ENCODE data around the gene NBAS. TPM values are rescaled to one million over a fixed set of nuclear protein-coding genes. Genes with fewer than 3 reads are reported as not detected.
"Not testable (repeated sequence)": the region's sequence is repeated elsewhere in the genome, so short reads cannot be mapped to it uniquely, and the experiment has no call there.

Gene NBAS
- total RNA-seq, 2 donors from 2014 or later, result 38.9 to 48.6 TPM

DNA sequence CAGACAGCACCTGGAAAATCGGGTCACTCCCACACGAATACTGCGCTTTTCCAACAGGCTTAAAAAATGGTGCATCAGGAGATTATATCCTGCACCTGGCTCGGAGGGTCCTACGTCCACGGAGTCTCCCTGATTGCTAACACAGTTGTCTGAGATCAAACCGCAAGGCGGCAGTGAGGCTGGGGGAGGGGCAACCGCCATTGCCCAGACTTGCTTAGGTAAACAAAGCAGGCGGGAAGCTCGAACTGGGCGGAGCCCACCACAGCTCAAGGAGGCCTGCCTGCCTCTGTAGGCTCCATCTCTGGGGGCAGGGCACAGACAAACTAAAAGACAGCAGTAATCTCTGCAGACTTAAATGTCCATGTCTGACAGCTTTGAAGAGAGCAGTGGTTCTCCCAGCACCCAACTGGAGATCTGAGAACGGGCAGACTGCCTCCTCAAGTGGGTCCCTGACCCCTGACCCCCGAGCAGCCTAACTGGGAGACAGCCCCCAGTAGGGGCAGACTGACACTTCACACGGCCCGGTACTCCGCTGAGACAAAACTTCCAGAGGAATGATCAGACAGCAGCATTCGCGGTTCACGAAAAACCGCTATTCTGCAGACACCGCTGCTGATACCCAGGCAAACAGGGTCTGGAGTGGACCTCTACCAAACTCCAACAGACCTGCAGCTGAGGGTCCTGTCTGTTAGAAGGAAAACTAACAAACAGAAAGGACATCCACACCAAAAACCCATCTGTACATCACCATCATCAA lies 121.2 kb downstream of the NBAS start:
- DNase-seq; intact Hi-C loops (cut with DNase I); ATAC-seq: not testable (repeated sequence)

DNA sequence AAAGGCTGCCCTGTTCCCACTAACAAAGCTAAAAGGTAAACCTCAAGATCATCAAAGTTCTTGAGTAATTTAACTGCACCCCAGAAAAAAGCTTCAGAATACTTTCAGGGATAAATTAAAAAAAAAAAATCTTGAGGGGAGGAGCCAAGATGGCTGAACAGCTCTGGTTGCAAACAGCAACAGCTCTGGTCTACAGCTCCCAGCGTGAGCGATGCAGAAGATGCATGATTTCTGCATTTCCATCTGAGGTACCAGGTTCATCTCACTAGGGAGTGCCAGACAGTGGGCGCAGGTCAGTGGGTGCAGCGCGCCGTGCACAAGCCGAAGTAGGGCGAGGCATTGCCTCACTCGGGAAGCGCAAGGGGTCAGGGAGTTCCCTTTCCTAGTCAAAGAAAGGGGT lies 121.8 kb downstream of the NBAS start:
- DNase-seq; ATAC-seq; intact Hi-C loops (cut with DNase I): not testable (repeated sequence)

DNA sequence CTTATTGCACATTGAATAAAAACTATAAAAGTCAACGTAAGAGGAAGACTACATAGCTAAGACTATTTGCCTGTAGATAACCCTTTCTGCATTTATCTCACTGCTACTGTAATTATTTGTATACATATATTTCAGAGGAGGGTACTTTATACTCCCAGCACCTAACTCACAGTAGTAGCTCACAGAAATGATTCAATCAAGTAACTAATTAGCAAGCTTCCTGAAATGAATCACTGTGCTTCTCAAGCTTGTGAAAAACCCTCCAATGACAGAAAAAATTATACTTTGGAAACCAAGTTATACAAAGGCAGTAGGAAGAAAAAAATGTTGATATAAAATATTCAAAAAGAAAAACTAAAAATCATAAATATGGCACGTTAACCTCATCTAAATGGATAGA lies 124.9 kb downstream of the NBAS start:
- intact Hi-C loops (cut with DNase I), result no loop called here
- ATAC-seq (no peak), DNase-seq (no peak)

DNA sequence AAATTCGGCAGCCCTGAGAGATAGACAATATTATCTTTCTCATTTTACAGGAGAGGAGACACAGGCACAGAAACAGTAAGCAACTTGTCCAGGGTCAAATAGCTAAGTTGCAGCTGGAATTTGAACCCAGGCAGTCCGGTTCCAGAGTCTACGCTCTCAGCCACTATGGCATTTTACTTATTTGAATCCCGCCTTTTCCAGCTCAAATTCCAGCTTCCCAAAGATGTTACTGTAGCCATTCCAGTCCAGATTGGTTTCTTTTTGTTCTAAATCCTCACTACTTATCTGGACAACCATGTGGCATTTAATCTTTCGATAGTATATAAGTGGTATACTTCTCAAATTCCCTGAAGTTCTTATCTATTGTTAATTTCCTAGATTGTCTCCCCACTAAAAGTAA lies 125.7 kb downstream of the NBAS start:
- no peak for ATAC-seq
- DNase-seq, result no peak
- intact Hi-C loops (cut with DNase I), result no loop called here

DNA sequence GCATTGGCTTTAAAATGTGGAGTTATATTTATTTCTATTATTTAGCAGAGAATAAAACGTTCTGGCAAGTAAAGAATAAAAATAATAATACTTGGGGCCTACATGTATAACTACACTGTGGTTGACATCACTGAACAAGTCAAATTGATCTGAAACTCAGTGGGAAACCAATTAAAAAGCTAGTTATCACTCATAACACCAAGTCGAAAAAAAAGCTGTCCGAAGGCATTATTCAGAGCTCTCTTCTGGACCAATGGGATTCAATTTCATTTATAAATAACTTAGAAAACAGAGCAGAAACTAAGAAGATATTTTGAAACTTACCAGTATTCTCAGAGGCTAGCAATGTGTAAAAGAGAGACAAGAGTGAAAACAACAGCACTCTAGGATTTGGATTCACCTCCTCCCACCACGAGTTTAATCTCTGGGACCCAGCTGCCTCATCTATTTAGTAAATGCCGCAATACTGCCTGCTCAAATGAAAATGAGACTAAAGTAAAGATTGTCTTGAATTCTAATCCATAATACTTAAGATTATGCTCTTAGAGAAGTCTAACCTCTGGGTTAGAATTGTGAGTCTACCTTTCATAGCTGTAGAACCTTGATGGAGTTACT lies 128.4 kb downstream of the NBAS start:
- ATAC-seq (no peak), DNase-seq (no peak)
- intact Hi-C loops (cut with DNase I), result no loop called here

DNA sequence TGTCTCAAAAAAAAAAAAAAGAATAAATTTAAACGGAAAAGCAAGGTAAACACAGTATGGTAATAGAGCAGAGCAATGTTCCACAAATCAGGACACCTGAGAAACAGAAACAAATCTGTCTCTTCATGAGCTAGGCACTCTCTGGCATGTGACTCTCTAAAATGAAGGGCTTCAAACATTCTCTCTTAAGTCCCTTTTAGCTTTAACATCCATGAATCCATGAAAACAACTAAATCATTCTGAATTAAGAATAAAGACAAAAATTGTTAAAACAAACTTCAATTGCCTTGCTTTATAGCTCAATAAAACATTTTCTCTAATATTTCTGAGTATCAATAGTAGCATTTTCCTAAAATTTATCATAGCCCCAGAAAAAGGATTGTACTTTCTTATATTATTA lies 132.1 kb downstream of the NBAS start:
- intact Hi-C loops (cut with DNase I), result no loop called here
- no peak for DNase-seq
- no peak for ATAC-seq

DNA sequence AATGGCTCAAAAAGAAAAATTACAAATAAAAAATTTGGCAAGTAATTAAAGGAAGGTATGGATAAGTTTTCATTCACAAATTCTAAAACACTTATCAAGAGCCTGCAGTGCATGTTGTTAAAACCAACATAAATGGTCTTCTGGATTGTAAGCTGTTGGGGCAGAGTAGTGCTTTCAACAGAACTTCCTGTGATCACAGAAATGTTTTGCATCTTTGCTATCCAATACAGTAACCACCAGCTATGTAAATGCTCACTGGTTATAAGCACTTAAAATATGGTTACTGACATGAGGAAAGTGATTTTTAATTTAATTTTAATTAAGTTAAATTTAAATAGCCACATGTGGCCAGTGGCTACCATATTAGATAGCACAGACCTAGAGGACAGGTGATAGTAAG lies 133.1 kb downstream of the NBAS start:
- no peak for ATAC-seq
- no peak for DNase-seq
- intact Hi-C loops (cut with DNase I), result no loop called here

DNA sequence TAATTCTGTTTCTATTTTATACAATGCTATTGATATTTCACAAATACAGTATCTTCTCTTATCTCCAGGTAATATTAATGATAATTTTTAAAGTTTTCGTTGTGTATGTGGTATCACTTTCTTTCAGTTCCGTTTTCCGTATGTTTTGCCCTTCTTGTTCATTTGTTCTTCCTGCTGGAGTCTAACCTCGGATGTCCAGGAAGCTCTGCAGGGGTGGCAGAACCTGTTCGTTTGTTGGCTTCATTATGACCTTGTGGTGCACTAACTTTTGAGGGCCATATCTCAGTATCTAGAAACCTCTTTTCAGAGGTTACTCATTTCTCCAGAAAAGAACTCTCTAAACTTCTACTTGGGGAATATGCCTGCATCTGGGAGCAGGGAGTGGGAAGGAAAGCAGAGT lies 134.5 kb downstream of the NBAS start:
- intact Hi-C loops (cut with DNase I), result no loop called here

DNA sequence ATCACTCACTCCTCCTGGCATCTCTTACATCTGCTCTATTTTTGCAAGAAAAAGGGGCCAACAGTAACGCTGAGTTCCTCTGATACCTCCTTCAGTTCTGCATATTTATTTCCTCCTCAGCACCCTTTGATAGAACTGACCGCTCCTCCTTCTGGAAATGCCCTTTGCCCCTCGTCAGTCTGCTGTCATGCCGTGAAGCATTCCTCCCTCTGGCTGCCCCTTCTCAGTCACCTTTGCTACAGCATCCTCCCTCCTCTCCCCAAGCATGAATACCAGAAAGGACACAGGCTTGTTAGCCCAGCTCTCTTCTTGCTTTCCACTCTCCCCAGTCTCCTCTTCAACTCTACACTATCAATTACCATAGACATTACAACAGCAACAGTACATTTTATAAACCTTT lies 135.4 kb downstream of the NBAS start:
- DNase-seq (no peak), ATAC-seq (no peak)
- intact Hi-C loops (cut with DNase I), result no loop called here

More for the DNA sequence above, 134.5 kb downstream of the NBAS start:
- DNase-seq (no peak), ATAC-seq (no peak)

DNA sequence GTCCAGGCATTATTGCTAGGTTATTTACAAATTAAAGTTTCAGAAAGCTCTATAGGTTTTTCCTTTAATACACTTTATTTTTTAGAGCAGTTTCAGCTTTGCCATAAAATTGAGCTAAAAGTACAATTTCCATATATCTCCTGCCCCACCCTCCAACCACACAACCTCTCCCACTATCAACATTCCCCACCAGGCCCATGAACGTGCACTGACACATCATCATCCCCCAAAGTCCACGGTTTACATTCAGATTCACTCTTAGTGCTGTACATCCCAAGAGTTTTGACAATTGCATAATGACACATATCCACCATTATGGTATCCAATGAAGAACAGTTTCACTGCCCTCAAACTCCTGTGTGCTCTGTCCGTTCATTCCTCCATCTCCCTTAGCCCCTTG lies 139.4 kb downstream of the NBAS start:
- intact Hi-C loops (cut with DNase I), result no loop called here
- no peak for DNase-seq
- no peak for ATAC-seq

DNA sequence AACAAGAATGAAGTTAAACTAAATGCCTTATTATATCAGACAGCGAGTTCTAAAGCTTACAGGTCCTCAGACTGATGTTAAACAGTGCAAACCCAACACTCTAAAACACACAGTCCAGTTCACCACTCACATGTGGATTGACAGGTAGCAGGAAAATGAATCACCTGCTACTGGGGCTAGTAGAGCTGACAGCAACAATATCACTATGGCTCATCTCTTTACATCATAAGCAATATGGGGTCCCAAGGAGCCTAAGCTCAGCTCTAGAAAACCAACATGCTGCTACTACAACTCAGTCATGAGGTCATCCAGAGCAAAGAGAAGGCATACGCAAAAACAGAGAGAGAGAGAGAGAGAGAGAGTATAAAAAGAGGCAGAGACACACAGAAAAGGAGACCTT lies 145.4 kb downstream of the NBAS start:
- no peak for ATAC-seq
- intact Hi-C loops (cut with DNase I), result no loop called here

DNA sequence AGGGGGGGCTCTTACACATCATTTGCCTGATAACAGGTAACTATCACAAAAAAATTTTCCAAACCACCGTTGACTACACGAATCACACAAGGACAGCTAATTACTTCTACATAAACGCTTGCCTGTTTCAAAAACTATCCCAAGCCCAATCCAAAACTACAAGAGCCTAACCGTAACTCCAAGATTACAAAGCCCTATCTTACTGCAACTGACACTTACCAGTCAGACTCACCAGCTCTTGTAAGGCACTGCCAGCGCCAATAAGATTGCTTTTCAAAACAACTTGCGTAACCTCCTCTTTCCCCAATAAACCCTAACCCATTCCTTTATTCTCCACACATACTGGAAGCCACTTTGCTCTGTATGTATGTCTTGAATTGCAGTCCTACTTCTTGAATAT lies 148.4 kb downstream of the NBAS start:
- ATAC-seq, result peak in 1 of 2 donors; percentile 47
- DNase-seq, result no peak
- intact Hi-C loops (cut with DNase I), result no loop called here

More for the DNA sequence above, 145.4 kb downstream of the NBAS start:
- no peak for DNase-seq

DNA sequence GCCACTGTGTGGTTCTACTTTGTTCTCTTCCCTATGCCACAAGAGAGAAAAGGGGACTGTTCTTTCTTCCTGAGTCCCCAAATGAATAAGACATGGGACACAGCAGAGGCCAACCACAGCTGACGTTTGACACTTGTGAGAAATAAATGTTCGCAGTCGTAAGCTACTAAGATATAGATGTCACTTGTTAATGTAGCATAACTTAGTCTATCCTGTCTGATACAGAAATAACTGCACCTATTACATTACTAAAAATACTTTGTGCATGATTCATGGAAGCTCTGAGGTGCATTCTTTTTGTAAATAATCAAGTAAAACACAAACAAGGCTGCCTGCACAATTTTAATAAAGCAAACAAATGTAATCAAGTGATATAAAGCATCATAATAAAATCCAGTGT lies 148.8 kb downstream of the NBAS start:
- DNase-seq (no peak), ATAC-seq (no peak)
- intact Hi-C loops (cut with DNase I), result no loop called here

DNA sequence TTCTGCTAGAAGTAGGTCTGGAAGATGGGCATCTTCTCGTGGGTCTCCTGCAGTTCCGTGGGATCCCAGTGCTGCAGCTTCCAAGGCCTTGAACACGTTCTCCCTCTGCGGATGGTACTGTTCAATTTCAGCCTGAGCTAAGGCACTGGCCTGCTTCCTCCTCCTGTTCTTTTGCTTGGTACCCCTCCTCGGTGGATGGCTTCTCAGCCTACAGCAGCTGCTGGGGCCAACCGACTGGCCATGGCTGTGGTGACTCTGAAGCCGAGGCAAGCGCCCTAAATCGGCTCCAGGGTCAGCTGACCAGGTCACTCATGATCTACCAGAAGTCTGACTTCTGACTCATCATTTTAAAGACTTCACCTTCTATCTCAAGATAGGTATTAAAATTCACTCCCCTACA lies 150.2 kb downstream of the NBAS start:
- DNase-seq, result no peak
- intact Hi-C loops (cut with DNase I), result no loop called here

DNA sequence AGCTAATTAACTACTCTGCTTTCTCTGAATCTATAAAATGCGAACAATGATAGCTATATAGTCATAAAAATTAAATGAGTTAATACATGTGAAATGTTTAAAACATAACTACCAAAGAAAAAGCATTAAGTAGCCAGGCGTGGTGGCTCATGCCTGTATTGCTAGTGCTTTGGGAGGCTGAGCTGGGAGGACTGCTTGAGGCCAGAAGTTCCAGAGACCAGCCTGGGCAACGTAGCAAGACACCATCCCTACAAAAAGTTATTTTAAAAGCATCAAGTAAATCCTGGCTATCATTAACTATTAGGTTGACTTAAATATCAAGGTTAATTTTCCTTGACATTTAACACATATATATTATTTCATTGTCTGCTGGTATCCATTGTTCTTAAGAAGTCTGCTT lies 152.4 kb downstream of the NBAS start:
- intact Hi-C loops (cut with DNase I), result no loop called here
- ATAC-seq (no peak), DNase-seq (no peak)

More for the DNA sequence above, 150.2 kb downstream of the NBAS start:
- no peak for ATAC-seq

DNA sequence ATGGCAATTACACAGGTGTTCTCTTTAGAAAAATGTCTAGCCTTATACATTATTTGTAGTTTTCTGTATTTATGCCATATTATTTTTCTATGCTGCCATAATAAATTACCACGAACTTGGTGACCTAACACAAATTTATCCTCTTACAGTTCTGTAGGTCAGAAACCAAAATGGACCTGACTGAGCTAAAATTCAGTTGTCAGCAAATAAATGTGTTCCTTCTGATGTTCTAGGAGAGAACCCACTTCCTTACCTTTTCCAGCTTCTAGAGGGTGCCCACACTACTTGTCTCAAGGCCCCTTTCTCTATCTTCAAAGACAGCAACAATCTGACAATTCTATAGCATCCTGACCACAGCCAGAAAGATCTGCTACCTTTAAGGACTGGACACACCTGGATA lies 153.5 kb downstream of the NBAS start:
- DNase-seq (no peak), ATAC-seq (no peak)
- intact Hi-C loops (cut with DNase I), result no loop called here

DNA sequence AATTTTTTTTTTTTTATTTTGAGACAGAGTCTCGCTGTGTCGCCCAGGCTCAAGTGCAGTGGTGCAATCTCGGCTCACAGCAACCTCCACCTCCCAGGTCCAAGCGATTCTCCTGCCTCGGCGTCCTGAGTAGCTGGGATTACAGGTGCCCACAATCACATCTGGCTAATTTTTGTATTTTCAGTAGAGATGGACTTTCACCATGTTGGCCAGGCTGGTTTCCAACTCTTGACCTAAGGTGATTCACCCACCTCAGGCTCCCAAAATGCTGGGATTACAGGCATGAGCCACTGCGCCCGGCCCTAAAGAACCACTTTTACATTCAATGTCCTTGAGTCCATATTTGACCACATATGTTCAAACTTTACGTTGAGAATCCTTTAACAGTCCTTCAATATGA lies 156.6 kb downstream of the NBAS start:
- DNase-seq; ATAC-seq; intact Hi-C loops (cut with DNase I): not testable (repeated sequence)

DNA sequence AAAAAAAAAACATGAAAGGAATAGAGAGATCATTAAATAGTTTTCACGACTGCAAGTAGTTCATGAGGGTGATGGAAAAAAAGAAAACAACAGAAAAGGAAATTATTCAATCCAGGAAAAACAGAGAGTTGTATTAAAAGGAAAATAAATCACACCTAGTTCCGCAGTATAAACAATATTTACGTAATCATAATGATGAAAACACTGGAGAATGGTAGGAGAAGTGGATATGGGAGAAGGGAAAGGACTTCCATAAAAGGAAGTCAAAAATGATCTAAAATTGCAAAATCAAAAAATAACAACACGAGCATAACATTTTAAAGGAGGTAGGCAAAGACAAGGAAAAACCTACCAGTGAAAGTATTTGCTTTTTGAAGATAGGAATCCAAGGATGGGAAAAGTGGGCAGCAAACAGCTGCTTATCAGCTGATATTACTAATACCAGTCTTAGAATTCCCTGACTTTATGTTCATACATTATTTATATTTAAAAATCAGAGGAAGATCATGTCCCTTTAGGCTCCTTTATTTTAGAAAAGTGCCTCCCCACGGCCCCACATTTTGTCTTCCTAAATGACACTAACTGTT lies 160.8 kb downstream of the NBAS start:
- intact Hi-C loops (cut with DNase I), result no loop called here
- no peak for DNase-seq
- no peak for ATAC-seq

DNA sequence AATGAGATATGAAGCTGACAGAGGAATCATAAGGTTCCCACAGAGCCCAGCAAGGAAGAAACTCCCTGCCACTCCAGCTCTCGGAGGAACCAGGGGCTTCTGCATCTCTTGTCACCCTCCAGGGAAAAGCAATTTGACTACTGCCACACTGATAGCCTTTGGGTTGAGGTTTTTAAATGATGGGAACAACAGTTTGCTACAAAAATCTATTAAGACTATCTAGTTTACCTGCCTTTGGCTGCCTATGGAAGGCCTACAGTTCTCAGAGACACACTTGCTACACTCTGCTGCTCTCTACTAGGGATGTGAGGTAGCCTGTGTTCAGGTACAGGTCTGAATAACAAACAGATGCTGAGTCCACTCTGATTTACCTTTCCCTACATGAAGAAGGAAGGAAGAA lies 161.9 kb downstream of the NBAS start:
- ATAC-seq, result no peak
- no peak for DNase-seq
- intact Hi-C loops (cut with DNase I), result no loop called here

DNA sequence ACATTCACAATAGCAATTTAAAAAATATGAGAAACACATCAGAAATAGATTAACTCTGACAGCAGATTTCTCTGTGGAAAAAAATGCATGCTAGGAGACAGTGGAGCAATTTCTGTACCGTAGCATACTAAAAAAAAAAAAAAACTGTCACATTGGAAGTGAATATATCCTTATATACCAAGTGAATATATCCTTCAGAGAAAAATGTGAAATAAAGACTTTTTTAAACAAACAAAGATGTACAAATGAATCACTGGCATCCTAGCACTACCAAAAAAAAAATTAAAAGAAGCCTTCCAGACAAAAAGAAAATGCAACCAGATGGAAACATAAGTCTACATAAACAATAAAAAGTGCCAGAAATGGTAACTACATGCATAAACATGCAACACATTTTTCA lies 169.4 kb downstream of the NBAS start:
- DNase-seq, result no peak

DNA sequence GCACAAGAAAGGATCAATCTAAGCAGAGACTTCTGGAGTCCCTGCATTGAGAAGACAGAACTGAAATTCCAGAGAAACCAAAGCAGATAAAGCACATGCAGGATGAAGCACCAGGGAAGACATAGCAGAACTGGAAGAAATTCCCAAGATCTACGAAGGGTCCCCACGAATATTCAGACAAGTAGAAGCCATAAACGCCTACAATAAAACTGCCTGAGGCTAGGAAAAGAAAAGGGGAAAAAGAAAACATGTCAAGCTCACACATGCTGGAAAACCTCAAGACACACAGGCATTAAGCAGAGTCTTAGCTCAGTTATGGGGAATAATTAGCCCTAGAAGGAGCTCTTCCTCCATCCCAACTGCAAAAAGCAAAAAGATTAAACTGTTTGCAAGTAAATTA lies 171.2 kb downstream of the NBAS start:
- intact Hi-C loops (cut with DNase I), result no loop called here
- ATAC-seq, result no peak
- no peak for DNase-seq

More for the DNA sequence above, 169.4 kb downstream of the NBAS start:
- intact Hi-C loops (cut with DNase I), result no loop called here
- no peak for ATAC-seq

All from left cardiac atrium (tissue), 4 donors.